Measurements from ENCODE around the gene CFAP92. TPM values are rescaled to one million over a fixed set of nuclear protein-coding genes. Genes with fewer than 3 reads are reported as not detected.

The CFAP92 gene
- total and polyA plus RNA-seq, 11 donors = 0.12 to 1.8 (median 0.36) TPM; not detected in 3

DNA sequence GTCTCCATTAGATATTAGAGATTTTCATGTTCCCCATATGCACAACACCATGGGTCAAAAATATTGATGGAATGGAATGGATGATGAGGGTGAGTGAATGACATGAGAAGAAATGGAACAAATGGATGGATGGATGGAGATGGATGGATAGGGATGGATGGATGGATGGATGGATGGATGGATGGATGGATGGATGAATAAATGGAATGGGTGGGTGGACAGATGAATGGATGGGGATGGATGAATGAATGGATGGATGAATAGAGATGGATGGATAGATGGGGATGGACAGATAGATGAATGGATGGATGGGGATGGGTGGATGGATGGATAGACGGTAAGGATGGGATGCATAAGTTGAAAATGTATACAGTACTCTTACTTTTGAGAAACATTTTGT, 18.6 kb downstream of the CFAP92 start:
- WGBS, 4 donors = 90 to 100% (median 94%) methylated on average over 1 of the region's 1 CpG
- Histone ChIP-seq H3K36me3 (no peaks in the 10 kb centered on the region), H3K27ac (no peak overlapping the region), H3K4me1 (peaks cover 0 to 18% (median 11%) of the 10 kb centered on the region in 12 donors), H3K27me3 (no peaks in the 10 kb centered on the region), H3K4me3 (no peak overlapping the region), H3K9me3 (no peaks in the 10 kb centered on the region)
- ATAC-seq (no peak), DNase-seq (no peak)
- TF ChIP-seq POLR2A (IDR thresholded peaks at IDR 0.05) (no peak), CTCF (IDR thresholded peaks at IDR 0.05) (no peak)
- intact Hi-C loops (cut with DNase I) = loop anchor here in 5 of 10 donors (5.0 to 10.0 kb wide), 2 partner anchors 62 to 110 kb away; no protein-coding TSS in a partner anchor

DNA sequence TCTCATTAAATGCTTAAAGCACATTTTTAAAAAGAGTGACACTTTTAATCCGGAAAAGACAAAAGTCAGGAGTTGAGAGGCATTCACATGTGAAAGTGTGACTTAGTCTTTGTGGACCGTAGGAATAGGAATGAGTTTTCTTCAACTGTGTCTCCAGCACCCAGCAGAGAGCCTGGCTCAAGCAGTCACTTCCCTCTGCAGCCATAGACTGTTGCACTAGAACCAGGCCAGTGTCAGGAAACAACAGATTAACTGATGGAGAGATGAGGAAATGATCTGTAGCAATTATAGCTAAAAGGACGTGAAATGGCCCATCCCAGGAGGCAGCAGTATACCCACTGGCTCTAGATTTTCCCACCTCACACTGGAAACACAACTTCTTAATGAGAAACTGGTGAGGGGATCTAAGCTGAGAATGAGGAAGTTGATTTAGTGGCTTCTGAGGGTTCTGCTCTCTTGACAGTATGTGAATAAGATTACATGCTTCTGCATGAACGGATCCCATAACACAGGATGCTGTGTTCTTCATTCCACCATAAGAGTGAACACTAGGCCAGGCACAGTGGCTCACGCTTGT, 19.8 kb downstream of the CFAP92 start:
- Histone ChIP-seq H3K4me1 (peaks cover 0 to 22% (median 12%) of the 10 kb centered on the region in 12 donors), H3K36me3 (no peaks in the 10 kb centered on the region), H3K4me3 (no peak overlapping the region), H3K27ac (peak overlapping the region in 1 of 12 donors; percentile 1), H3K27me3 (no peaks in the 10 kb centered on the region), H3K9me3 (no peaks in the 10 kb centered on the region)
- WGBS, 4 donors = 67 to 79% (median 75%) methylated on average over 5 of the region's 5 CpGs
- intact Hi-C loops (cut with DNase I) = loop anchor here in 7 of 10 donors (5.0 to 10.0 kb wide), 6 partner anchors 78 to 273 kb away; partner anchors contain the start of gene COPG1 (in 2 of the 7)
- no peak for ATAC-seq
- TF ChIP-seq CTCF (IDR thresholded peaks at IDR 0.05) (no peak), POLR2A (IDR thresholded peaks at IDR 0.05) (no peak)
- DNase-seq = no peak

- DNase-seq (peak in 4 of 5 donors; percentile 73 to 86 (median 81)), ATAC-seq (peak; percentile 91 to 96 (median 95))
- H3K36me3 ChIP-seq = no peaks in the 10 kb centered on the region
- no peaks in the 10 kb centered on the region for H3K27me3 ChIP-seq
- WGBS, 4 donors = 43 to 52% (median 48%) methylated on average over 6 of the region's 6 CpGs
- peak overlapping the region in 10 of 12 donors; percentile 18 to 79 (median 54) for H3K27ac ChIP-seq
- TF ChIP-seq POLR2A (IDR thresholded peaks at IDR 0.05) (no peak), CTCF (IDR thresholded peaks at IDR 0.05) (no peak)
- H3K4me1 ChIP-seq = peaks cover 0 to 22% (median 12%) of the 10 kb centered on the region in 12 donors
- H3K9me3 ChIP-seq = no peaks in the 10 kb centered on the region
- no peak overlapping the region for H3K4me3 ChIP-seq
- intact Hi-C loops (cut with DNase I) = loop anchor here (1.0 to 10.0 kb wide), 9 partner anchors 81 to 277 kb away; partner anchors contain the start of gene COPG1 (in 3 of the 10)
Observed at GRCh38 chr3:128971421-128972100, 22.3 kb downstream of the CFAP92 start.

- Histone ChIP-seq H3K4me1 (peaks cover 0 to 22% (median 12%) of the 10 kb centered on the region in 12 donors), H3K27me3 (no peaks in the 10 kb centered on the region), H3K4me3 (no peak overlapping the region), H3K36me3 (no peaks in the 10 kb centered on the region), H3K9me3 (no peaks in the 10 kb centered on the region), H3K27ac (peak overlapping the region in 8 of 12 donors; percentile 18 to 79 (median 54))
- 51 to 81% (median 59%) methylated on average over 1 of the region's 1 CpG for WGBS, 4 donors
- DNase-seq = no peak
- no peak for ATAC-seq
- intact Hi-C loops (cut with DNase I) = loop anchor here (1.0 to 10.0 kb wide), 10 partner anchors 82 to 278 kb away; partner anchors contain the start of gene COPG1 (in 3 of the 10)
- TF ChIP-seq CTCF (IDR thresholded peaks at IDR 0.05) (no peak), POLR2A (IDR thresholded peaks at IDR 0.05) (no peak)
Observed at GRCh38 chr3:128970740-128971047, 23.2 kb downstream of the CFAP92 start.

Data from heart left ventricle (tissue), 16 donors.